AG04449 (cell line): Measurements from ENCODE around the gene ITGB4.

Experiments used
- CTCF ChIA-PET: fragments of 350-600 bp; formaldehyde crosslinking; extraction: SDS; loops from one replicate; lab custom pipeline; 2021; ENCODE audit warnings: antibody characterized with exemption; lab: Yijun Ruan, JAX
- POLR2A ChIA-PET: fragments of 400-600, 350-600 bp; formaldehyde crosslinking; extraction: SDS; loops from one replicate; lab custom pipeline; 2020; ENCODE audit warnings: antibody characterized with exemption, inconsistent platforms; lab: Yijun Ruan, JAX
- DNase-seq: peaks from one replicate; pipeline ENCODE4 v3.0.0-alpha.2; 2010; ENCODE audit warnings: low read depth, low spot score
- H3K4me3 ChIP-seq: 2 replicates; pipeline ENCODE4 v1.5.1; 2011; ENCODE audit warnings: low read depth, mild to moderate bottlenecking, control low read depth, low read length
- TF ChIP-seq, protein P1 (sequence below): IDR thresholded peaks from one replicate; pipeline ENCODE4 v1.5.1; 2011; ENCODE audit warnings: mild to moderate bottlenecking, moderate library complexity, low read length, control low read depth, inconsistent platforms; ENCODE audit not compliant: insufficient read depth; ENCODE audit errors: missing control alignments

ITGB4 gene

GRCh38 chr17:75720656-75721462 is at the start of gene ITGB4:
TSS of gene ITGB4 (plus strand) at chr17:75721459. CDS start at chr17:75724704, 3,245 bp downstream.
- no peak for DNase-seq
- ChIA-PET CTCF (interaction anchor here (0.7 to 2.4 kb wide), 6 partner anchors 27 to 88 kb away, joined by 3 to 11 read pairs (median 6); partner anchors contain the start of gene SMIM5), POLR2A (no interaction called here)
- TF ChIP-seq, protein P1, sequence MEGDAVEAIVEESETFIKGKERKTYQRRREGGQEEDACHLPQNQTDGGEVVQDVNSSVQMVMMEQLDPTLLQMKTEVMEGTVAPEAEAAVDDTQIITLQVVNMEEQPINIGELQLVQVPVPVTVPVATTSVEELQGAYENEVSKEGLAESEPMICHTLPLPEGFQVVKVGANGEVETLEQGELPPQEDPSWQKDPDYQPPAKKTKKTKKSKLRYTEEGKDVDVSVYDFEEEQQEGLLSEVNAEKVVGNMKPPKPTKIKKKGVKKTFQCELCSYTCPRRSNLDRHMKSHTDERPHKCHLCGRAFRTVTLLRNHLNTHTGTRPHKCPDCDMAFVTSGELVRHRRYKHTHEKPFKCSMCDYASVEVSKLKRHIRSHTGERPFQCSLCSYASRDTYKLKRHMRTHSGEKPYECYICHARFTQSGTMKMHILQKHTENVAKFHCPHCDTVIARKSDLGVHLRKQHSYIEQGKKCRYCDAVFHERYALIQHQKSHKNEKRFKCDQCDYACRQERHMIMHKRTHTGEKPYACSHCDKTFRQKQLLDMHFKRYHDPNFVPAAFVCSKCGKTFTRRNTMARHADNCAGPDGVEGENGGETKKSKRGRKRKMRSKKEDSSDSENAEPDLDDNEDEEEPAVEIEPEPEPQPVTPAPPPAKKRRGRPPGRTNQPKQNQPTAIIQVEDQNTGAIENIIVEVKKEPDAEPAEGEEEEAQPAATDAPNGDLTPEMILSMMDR = no peak
- peak within 1 kb of the TSS; percentile 23; the same call in 1 of the 2 replicates for H3K4me3 ChIP-seq

- POLR2A ChIA-PET = no interaction called here
Observed at GRCh38 chr17:75672011-75672410, 49.2 kb upstream of the ITGB4 start.

DNA sequence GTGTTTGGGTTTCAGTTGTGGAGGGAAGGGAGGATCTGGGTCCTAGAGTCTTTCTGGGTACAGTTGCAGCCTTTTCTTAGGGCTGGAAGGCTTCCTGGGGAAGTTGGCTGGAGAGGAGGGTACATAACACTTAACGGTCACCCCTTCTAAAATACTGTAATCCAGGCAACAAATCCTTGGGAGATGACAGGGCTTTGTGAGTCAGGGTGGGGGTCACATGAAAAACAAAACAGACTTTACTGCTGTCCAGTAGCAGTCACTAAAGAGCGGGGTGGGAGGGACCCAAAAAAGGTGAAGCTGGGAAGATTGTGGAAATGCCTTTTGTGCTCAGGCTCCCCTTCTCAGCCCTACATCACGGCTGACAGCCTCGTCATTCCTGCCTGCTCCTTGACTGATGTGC is 47.8 kb upstream of the ITGB4 start:
- no peak for DNase-seq
- ChIA-PET POLR2A (interaction anchor here (0.8 kb wide), 1 partner anchor 72 kb away, joined by 3 read pairs; no protein-coding TSS in a partner anchor), CTCF (interaction anchor here (1.0 to 7.4 kb wide), 12 partner anchors 12 to 82 kb away, joined by 3 to 121 read pairs (median 10); partner anchors contain the start of gene SMIM5)
- TF ChIP-seq, protein P1 = no peak
- H3K4me3 ChIP-seq = no peak overlapping the region

More at GRCh38 chr17:75672011-75672410, 49.2 kb upstream of the ITGB4 start:
- TF ChIP-seq, protein P1 = no peak
- CTCF ChIA-PET = interaction anchor here (0.8 to 7.4 kb wide), 12 partner anchors 14 to 53 kb away, joined by 3 to 121 read pairs (median 6); partner anchors contain the start of gene SMIM5
- H3K4me3 ChIP-seq = no peak overlapping the region
- DNase-seq = no peak

DNA sequence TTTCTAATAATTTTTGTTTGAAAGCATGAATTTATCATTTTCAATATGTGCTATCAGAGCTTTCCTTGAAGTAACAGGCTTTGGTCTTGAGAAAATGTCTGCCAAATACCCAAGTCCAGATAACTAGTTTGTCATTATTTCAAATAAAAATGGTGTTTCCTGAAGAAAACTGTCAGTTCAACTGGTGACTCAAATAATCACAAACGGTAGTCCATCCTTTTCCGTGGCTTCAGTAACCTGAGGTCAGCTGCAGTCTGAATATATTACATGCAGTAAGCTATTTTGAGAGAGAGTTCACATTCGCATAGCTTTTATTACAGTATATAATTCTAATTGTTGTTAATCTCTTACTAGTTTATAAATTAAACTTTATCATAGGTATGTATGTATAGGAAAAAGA is 44.8 kb upstream of the ITGB4 start:
- POLR2A ChIA-PET = interaction anchor here (1.0 to 1.6 kb wide), 2 partner anchors 10 to 17 kb away, joined by 3 read pairs; partner anchors contain the start of gene RECQL5
- DNase-seq = no peak
- TF ChIP-seq, protein P1 = no peak
- CTCF ChIA-PET = interaction anchor here (1.2 to 7.4 kb wide), 5 partner anchors 9 to 43 kb away, joined by 3 to 121 read pairs (median 6); partner anchors contain the start of genes RECQL5, SAP30BP and SMIM5
- H3K4me3 ChIP-seq = no peak overlapping the region

- TF ChIP-seq, protein P1 = no peak
- CTCF ChIA-PET = interaction anchor here (1.0 to 13.0 kb wide), 9 partner anchors 6 to 84 kb away, joined by 3 to 121 read pairs (median 4); partner anchors contain the start of gene SMIM5
- no peak for DNase-seq
- POLR2A ChIA-PET = interaction anchor here (0.9 kb wide), 1 partner anchor 13 kb away, joined by 3 read pairs; no protein-coding TSS in a partner anchor
- H3K4me3 ChIP-seq = no peak overlapping the region
Observed at GRCh38 chr17:75679706-75680211, 41.5 kb upstream of the ITGB4 start.
